ENCODE data around the gene OLFM1. TPM values are rescaled to one million over a fixed set of nuclear protein-coding genes. Genes with fewer than 3 reads are reported as not detected.

OLFM1 gene
- total RNA-seq, 1 experiment from 2014 or later: 0.39 TPM

- Histone ChIP-seq H3K27me3 (ENCODE audit: control insufficient read depth, insufficient read depth, low read length) (peaks cover 5% of the 10 kb centered on the region; the same call in 1 of the 2 replicates), H3K27ac (ENCODE audit: low read length) (no peak overlapping the region), H3K4me3 (ENCODE audit: low read depth in 2 of 2, low read length in 2 of 2) (no peak overlapping the region), H3K4me1 (ENCODE audit: control insufficient read depth, insufficient read depth, low read length) (no peaks in the 10 kb centered on the region), H3K9me3 (ENCODE audit: control insufficient read depth, insufficient read depth, low read depth, low read length) (no peaks in the 10 kb centered on the region), H3K36me3 (ENCODE audit: control insufficient read depth, insufficient read depth, low read length) (no peaks in the 10 kb centered on the region)
- ChIA-PET POLR2A (no interaction called here), CTCF (no interaction called here)
- intact Hi-C loops (cut with micrococcal nuclease; ENCODE audit: unreplicated experiment): no loop called here
- no peak for ATAC-seq
- no peak for DNase-seq (ENCODE audit: low read depth, low spot score)
- in situ Hi-C loops (cut with HindIII; ENCODE audit: low pct_unique_long_range_greater_than_20kb, low sequenced_read_pairs): no loop called here
- TF ChIP-seq CTCF (IDR thresholded peaks at IDR 0.05): no peak
- TF ChIP-seq REST (IDR thresholded peaks at IDR 0.05; ENCODE audit: insufficient read depth in 1 of 2, low read depth in 2 of 2, low read length in 1 of 2): no peak
- no peak for TF ChIP-seq POLR2AphosphoS5 (IDR thresholded peaks at IDR 0.05; ENCODE audit: low read depth, low read length)
- TF ChIP-seq TCF7L2 (IDR thresholded peaks at IDR 0.05; ENCODE audit: low read depth, low read length): no peak
- TF ChIP-seq SIN3A (IDR thresholded peaks at IDR 0.05; ENCODE audit: borderline replicate concordance, insufficient read depth, low read depth, low read length): no peak
- no TSS peak for BruUV-seq (replicated peaks)
Observed at GRCh38 chr9:135050072-135050990, 37.1 kb upstream of the OLFM1 start.

GRCh38 chr9:135051316-135052038, 36.0 kb upstream of the OLFM1 start:
- H3K27me3 ChIP-seq (ENCODE audit: control insufficient read depth, insufficient read depth, low read length): peaks cover 5% of the 10 kb centered on the region; the same call in 1 of the 2 replicates
- POLR2A ChIA-PET: no interaction called here
- CTCF ChIA-PET: no interaction called here
- no peaks in the 10 kb centered on the region for H3K4me1 ChIP-seq (ENCODE audit: control insufficient read depth, insufficient read depth, low read length)
- no peak overlapping the region for H3K27ac ChIP-seq (ENCODE audit: low read length)
- no peak for TF ChIP-seq POLR2AphosphoS5 (IDR thresholded peaks at IDR 0.05; ENCODE audit: low read depth, low read length)
- no peak for TF ChIP-seq REST (IDR thresholded peaks at IDR 0.05; ENCODE audit: insufficient read depth in 1 of 2, low read depth in 2 of 2, low read length in 1 of 2)
- TF ChIP-seq SIN3A (IDR thresholded peaks at IDR 0.05; ENCODE audit: borderline replicate concordance, insufficient read depth, low read depth, low read length): no peak
- no peak for TF ChIP-seq TCF7L2 (IDR thresholded peaks at IDR 0.05; ENCODE audit: low read depth, low read length)
- TF ChIP-seq CTCF (IDR thresholded peaks at IDR 0.05): no peak
- intact Hi-C loops (cut with micrococcal nuclease; ENCODE audit: unreplicated experiment) (no loop called here), in situ Hi-C loops (cut with HindIII; ENCODE audit: low pct_unique_long_range_greater_than_20kb, low sequenced_read_pairs) (no loop called here)
- no peaks in the 10 kb centered on the region for H3K9me3 ChIP-seq (ENCODE audit: control insufficient read depth, insufficient read depth, low read depth, low read length)
- no peaks in the 10 kb centered on the region for H3K36me3 ChIP-seq (ENCODE audit: control insufficient read depth, insufficient read depth, low read length)
- no peak for DNase-seq (ENCODE audit: low read depth, low spot score)
- H3K4me3 ChIP-seq (ENCODE audit: low read depth in 2 of 2, low read length in 2 of 2): no peak overlapping the region
- no peak for ATAC-seq
- BruUV-seq (replicated peaks): no TSS peak

All from Panc1 (cell line).